Measurements from ENCODE around the gene VARS1.
"Not testable (repeated sequence)": the region's sequence is repeated elsewhere in the genome, so short reads cannot be mapped to it uniquely, and the experiment has no call there.

VARS1 gene

DNA sequence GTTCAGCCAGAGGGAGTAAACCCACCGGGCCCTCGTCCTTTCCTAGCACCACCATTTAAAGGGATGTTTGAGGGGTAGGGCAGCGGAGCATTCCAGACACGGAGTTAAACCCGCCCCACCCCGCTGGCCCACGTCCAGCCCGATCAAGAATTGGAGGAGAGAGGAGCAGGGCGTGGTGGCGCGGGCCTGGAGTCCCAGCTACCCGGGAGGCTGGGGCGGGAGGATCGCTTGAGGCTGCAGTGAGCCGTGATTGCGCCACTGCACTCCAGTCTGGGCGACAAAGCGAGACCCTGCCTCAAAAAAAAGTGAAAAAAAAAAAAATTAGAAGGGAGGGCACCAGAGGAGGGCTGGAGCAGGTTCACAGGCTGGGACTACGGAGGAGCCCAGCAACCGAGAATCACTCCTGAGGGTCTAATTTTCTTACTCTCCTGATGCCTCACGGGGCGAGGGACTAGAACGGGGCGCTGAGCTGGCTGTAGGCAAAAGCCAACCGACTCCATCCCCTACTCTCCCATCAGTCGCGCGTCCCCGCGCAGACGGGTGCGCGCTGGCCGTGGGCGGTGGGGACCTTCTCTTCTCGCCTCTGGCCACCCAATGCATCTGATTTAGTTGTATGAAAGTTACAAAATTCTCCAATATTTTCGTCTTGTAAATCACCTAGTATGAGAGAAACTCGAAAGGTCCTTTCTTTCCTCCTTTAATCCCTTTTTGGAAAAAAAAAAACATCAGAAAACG lies 25.9 kb upstream of the VARS1 start:
- DNase-seq = peak; percentile 87

DNA sequence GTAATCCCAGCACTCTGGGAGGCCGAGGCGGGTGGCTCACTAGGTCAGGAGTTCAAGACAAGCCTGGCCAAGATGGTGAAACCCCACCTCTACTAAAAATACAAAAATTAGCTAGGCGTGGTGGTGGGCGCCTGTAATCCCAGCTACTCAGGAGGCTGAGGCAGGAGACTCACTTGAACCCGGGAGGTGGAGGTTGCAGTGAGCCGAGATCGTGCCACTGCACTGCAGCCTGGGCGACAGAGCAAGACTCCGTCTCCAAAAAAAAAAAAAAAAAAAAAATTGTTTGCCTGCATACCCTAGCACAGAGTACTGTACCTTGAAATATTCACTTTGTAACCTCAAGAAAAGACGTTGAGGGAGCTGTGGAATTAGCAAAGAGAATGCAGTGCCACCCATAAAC lies 24.8 kb upstream of the VARS1 start:
- not testable (repeated sequence) for DNase-seq

GRCh38 chr6:31819871-31820299 lies 24.3 kb upstream of the VARS1 start:
- no peak for DNase-seq

DNA sequence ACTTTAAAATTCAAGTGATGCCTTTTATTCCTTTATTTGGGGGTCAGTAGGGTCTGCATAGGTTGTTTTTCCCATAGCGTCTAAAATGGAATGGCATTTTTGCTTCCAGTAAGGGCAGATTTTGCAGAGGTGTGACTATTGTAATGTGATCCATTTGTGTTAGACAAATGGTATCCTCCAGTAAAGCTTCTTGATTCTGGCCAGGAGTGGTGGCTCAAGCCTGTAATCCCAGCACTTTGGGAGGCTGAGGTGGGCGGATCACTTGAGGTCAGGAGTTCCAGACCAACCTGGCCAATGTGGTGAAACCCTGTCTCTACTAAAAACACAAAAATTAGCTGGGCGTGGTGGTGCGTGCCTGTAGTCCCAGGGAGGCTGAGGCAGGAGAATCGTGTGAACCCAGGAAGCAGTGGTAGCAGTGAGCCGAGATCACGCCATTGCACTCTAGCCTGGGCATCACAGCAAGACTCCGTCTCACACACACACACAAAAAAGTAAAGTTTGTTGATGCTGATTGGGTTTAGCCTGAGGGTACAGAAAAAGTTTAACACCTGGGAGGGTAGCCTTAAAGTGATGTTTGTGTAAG lies 22.5 kb upstream of the VARS1 start:
- not testable (repeated sequence) for DNase-seq

DNA sequence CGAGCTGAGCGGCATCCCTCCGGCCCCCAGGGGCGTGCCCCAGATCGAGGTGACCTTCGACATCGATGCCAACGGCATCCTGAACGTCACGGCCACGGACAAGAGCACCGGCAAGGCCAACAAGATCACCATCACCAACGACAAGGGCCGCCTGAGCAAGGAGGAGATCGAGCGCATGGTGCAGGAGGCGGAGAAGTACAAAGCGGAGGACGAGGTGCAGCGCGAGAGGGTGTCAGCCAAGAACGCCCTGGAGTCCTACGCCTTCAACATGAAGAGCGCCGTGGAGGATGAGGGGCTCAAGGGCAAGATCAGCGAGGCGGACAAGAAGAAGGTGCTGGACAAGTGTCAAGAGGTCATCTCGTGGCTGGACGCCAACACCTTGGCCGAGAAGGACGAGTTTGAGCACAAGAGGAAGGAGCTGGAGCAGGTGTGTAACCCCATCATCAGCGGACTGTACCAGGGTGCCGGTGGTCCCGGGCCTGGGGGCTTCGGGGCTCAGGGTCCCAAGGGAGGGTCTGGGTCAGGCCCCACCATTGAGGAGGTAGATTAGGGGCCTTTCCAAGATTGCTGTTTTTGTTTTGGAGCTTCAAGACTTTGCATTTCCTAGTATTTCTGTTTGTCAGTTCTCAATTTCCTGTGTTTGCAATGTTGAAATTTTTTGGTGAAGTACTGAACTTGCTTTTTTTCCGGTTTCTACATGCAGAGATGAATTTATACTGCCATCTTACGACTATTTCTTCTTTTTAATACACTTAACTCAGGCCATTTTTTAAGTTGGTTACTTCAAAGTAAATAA lies 21.8 kb upstream of the VARS1 start:
- DNase-seq = not testable (repeated sequence)

DNA sequence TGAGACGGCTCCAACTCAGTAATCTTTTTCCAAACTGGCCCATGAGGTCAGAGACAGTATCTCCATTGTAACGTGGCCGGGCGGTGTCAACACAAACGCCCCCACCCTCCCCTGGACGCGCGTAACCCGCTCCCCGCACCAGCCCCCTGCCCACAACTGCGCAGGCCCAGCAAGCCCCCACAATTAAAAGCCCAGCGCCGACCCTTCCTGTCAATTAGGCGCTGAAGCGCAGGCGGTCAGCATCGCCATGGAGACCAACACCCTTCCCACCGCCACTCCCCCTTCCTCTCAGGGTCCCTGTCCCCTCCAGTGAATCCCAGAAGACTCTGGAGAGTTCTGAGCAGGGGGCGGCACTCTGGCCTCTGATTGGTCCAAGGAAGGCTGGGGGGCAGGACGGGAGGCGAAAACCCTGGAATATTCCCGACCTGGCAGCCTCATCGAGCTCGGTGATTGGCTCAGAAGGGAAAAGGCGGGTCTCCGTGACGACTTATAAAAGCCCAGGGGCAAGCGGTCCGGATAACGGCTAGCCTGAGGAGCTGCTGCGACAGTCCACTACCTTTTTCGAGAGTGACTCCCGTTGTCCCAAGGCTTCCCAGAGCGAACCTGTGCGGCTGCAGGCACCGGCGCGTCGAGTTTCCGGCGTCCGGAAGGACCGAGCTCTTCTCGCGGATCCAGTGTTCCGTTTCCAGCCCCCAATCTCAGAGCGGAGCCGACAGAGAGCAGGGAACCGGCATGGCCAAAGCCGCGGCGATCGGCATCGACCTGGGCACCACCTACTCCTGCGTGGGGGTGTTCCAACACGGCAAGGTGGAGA lies 19.7 kb upstream of the VARS1 start, which contains the start of the genes HSPA1A and HSPA1L:
HSPA1A (plus strand) TSS at position 519 of the 814 bp plus-strand sequence; CDS start at position 733, 214 bp downstream.
HSPA1L (minus strand) TSS at position 259 of the 814 bp plus-strand sequence. CDS start 3,311 bp downstream, outside the sequence.
- peak; percentile 70 for DNase-seq

DNA sequence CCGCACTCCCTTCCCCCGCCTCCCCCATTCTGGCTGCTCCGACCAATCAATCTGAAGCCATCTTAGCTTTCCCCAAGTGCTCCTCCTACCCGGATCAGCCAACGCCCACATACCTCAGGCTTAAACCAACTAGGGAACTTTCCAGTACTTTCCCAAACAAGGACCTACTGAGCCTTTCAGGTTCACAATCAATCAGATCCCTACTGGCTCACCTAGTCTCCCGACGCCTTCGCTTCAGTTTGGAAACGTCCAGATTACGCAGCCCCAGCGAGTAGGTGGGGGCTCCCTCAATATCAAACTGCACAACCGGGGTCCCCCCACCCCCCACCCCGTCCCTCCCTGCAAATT lies 19.1 kb upstream of the VARS1 start:
- peak; percentile 76 for DNase-seq

GRCh38 chr6:31813465-31813849 lies 17.9 kb upstream of the VARS1 start:
- no peak for DNase-seq

DNA sequence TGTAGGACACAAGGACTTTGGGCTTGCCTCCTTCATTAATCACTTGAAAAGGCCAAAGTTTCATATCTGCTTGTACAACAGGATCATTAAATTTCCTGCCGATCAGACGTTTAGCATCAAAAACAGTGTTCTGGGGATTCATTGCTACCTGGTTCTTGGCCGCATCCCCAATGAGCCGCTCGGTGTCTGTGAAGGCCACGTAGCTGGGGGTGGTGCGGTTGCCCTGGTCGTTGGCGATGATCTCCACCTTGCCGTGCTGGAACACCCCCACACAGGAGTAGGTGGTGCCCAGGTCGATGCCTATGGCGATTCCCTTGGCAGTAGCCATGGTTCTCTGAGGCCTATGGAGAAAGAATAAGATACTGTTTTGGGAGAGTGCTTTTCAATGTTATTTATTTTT lies 16.1 kb upstream of the VARS1 start:
- DNase-seq = no peak

DNA sequence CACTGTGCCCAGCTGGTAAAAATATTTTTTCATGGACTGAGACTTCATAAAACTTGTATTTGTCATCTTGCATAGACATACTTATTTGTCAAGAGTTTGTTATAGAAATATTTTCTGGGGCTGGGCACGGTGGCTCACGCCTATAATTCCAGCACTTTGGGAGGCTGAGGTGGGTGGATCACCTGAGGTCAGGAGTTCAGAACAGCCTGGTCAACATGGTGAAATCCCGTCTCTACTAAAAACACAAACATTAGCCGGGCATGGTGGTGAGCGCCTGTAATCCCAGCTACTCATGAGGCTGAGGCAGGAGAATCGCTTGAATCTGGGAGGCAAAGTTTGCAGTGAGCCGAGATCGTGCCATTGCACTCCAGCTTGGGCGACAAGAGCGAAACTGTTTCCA lies 13.0 kb upstream of the VARS1 start:
- not testable (repeated sequence) for DNase-seq

- DNase-seq = peak; percentile 98
Observed at GRCh38 chr6:31806470-31807272, 11.1 kb upstream of the VARS1 start, which contains the start of gene LSM2. Gene LSM2, minus strand, starts transcription at chr6:31806966. Its CDS starts 209 bp downstream, at chr6:31806757.

GRCh38 chr6:31805939-31806469 lies 10.5 kb upstream of the VARS1 start:
- no peak for DNase-seq

GRCh38 chr6:31801031-31801927 lies 5.7 kb upstream of the VARS1 start:
- DNase-seq = not testable (repeated sequence)

- DNase-seq = no peak
Observed at GRCh38 chr6:31799781-31800180, 4.2 kb upstream of the VARS1 start.

DNA sequence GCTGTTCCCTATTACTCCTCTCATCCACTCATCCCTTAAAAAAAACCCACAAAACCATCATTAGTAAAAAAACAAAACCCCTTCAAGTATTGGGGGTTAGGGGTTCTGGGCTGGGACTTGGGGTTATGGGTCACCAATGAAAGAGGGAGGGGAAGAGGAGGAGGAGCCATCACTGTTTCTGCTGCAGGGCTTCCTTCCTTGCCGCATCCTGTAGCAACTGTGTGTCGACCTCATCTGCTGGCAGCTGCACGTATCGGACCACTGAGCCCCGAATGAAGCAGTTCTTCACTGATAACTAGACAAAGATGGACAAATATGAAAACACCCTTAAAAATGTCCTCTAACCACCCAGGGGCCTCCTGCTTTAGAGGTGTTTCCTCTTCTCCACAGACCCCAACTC lies 2.0 kb upstream of the VARS1 start:
- DNase-seq = no peak

DNA sequence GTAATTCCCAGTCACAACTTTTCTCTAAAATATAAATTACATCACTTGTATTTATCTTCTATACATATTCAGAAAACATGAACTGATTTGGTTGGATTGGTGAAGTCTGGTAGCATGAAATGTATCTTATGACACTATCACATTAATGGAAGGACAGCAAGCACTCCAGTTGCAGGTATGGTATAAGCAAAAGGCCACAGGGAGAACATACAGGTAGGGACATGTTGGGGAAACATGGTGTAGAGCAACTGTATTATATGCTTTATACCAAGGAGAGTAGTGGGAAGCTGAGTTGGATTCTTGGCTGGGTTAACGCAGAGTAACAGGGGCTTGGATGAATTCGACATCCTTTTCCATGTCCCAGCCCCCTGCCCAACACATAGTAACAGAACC lies 1.4 kb upstream of the VARS1 start:
- DNase-seq = no peak

GRCh38 chr6:31794866-31795615 lies 511 bp downstream of the VARS1 start:
- DNase-seq = no peak

GRCh38 chr6:31794294-31794865 lies 1.2 kb downstream of the VARS1 start:
- DNase-seq = no peak

- DNase-seq = not testable (repeated sequence)
Observed at GRCh38 chr6:31793927-31794245, 1.7 kb downstream of the VARS1 start.
